Activated T-helper 2 cell treated with anti-CD3 and anti-CD28 coated beads, Interferon-gamma antibody, Interleukin-2, Interleukin-4, amounts not matched to agents 10 μg/mL and 5 μg/mL and 100 μg/mL, durations not matched to agents 14 hours and 24 hours and 36 hours (primary cell): ENCODE measurements around the gene LRP4. TPM values are rescaled to one million over a fixed set of nuclear protein-coding genes. Genes with fewer than 3 reads are reported as not detected.

Source experiments
- DNase-seq: peaks from one replicate; pipeline ENCODE4 v3.0.0; 2021; ENCODE audit warnings: low spot score
- H3K27ac Mint-ChIP-seq: one replicate; pipeline ENCODE4 v1.8.0; 2021; ENCODE audit warnings: mixed read lengths
- H3K27me3 Mint-ChIP-seq: one replicate; pipeline ENCODE4 v1.8.0; 2021; ENCODE audit warnings: low read depth, mixed read lengths
- H3K36me3 Mint-ChIP-seq: one replicate; pipeline ENCODE4 v1.8.0; 2021; ENCODE audit warnings: low read depth, mixed read lengths
- H3K4me1 Mint-ChIP-seq: one replicate; pipeline ENCODE4 v1.8.0; 2021; ENCODE audit warnings: low read depth, mixed read lengths
- H3K4me3 Mint-ChIP-seq: one replicate; pipeline ENCODE4 v1.8.0; 2021; ENCODE audit warnings: low read depth, mild to moderate bottlenecking, moderate library complexity, mixed read lengths
- H3K9me3 Mint-ChIP-seq: one replicate; pipeline ENCODE4 v1.8.0; 2021; ENCODE audit warnings: mixed read lengths
- intact Hi-C: fragments of 100-400 bp; cut with micrococcal nuclease; formaldehyde crosslinking; loops from one replicate; pipeline ENCODE4 v1.15.1; 2023
- total RNA-seq: library from RNA; stranded (reverse); gene quantifications from 2 replicates; pipeline ENCODE4 v1.2.3, GENCODE V29; 2022

LRP4 gene
- total RNA-seq, 1 donor from 2014 or later, result 0.07 TPM

DNA sequence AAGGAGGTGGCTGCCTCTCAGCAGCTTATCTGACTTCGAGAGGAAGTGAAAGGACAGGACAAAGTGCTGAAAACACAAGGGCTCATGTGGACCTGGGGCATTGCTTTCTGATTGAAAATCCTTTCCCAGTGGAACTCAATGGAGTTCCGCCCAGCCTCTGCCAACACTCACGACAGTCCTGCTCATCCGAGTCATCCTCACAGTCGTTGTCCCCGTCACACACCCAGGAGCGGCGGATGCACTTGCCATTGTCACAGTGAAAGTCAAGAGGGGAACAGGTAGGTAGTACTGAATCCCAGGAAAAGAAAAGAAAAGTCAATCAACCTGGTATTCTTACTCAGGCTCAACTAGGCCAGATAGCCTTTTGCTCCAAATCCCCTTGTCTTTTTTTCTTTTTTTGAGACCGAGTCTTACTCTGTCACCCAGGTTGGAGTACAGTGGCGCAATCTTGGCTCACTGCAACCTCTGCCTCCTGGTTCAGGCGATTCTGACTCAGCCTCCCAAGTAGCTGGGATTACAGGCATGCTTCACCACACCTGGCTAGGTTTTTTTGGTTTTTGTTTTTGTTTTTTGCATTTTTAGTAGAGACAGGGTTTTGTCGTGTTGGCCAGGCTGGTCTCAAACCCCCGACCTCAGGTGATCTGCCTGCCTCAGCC is 18.1 kb downstream of the LRP4 start:
- Mint-ChIP-seq H3K9me3 (no peaks in the 10 kb centered on the region), H3K4me1 (no peaks in the 10 kb centered on the region), H3K4me3 (no peak overlapping the region), H3K27ac (no peak overlapping the region), H3K27me3 (no peaks in the 10 kb centered on the region), H3K36me3 (no peaks in the 10 kb centered on the region)
- intact Hi-C loops, result no loop called here
- no peak for DNase-seq

DNA sequence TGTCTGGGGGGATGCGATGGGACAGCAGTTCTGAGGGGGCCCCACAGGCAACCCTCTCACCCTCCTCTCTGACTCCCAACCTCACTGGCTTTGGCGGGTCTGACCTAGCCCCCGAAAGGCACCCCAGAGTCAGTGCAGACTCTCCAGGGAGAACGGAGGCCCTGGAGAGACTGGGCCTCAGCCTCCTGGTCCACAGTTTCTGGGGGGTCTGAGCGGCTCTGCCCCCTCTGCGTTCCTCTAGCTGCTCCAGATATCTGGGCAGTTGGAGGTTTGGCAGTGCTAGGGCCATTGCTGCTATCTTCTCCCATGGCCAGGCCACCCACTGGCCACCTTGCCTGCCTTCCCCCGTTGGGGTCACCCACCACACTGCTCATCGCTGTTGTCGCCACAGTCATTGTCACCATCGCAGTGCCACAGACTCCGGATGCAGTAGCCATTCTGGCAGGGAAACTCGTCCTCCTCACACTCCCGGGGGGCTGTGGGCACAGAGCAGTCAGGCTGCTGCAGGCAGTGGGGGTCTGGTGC is 18.8 kb downstream of the LRP4 start:
- H3K27me3 Mint-ChIP-seq, result no peaks in the 10 kb centered on the region
- no peak for DNase-seq
- no peaks in the 10 kb centered on the region for H3K36me3 Mint-ChIP-seq
- H3K27ac Mint-ChIP-seq, result no peak overlapping the region
- no peak overlapping the region for H3K4me3 Mint-ChIP-seq
- H3K4me1 Mint-ChIP-seq, result no peaks in the 10 kb centered on the region
- H3K9me3 Mint-ChIP-seq, result no peaks in the 10 kb centered on the region
- intact Hi-C loops, result no loop called here

DNA sequence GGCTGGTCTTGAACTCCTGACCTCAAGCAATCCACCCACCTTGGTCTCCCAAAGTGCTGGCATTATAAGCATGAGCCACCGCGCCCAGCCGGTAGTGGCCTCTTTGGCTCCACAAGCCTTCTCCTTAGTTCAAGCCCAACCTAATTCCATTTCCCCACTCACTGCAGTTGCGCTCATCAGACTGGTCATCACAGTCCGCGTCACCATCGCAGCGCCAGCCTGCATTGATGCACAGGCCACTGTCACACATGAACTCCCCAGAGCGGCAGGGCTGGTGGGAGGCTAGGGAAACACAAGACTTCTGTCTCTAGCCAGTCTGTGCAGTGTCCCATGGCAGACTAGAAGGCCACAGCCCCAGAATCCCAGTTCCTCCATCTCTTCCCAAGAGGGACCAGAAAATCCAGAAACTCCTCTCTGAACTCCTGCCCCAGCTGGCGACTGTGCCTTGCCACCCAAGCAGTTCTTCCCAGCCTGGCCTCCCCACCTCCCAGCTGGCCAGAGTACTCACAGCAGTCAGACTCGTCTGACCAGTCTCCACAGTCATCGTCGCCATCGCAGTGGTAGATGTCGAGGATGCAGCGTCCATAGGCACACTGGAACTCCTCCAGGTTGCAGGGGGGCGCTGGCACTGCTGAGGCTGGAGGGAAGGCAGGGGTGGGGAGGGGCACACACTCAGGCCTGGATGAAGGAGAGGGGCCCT is 19.8 kb downstream of the LRP4 start:
- Mint-ChIP-seq H3K27me3 (no peaks in the 10 kb centered on the region), H3K4me3 (no peak overlapping the region), H3K27ac (no peak overlapping the region), H3K9me3 (no peaks in the 10 kb centered on the region), H3K36me3 (no peaks in the 10 kb centered on the region), H3K4me1 (no peaks in the 10 kb centered on the region)
- no peak for DNase-seq
- intact Hi-C loops, result no loop called here

DNA sequence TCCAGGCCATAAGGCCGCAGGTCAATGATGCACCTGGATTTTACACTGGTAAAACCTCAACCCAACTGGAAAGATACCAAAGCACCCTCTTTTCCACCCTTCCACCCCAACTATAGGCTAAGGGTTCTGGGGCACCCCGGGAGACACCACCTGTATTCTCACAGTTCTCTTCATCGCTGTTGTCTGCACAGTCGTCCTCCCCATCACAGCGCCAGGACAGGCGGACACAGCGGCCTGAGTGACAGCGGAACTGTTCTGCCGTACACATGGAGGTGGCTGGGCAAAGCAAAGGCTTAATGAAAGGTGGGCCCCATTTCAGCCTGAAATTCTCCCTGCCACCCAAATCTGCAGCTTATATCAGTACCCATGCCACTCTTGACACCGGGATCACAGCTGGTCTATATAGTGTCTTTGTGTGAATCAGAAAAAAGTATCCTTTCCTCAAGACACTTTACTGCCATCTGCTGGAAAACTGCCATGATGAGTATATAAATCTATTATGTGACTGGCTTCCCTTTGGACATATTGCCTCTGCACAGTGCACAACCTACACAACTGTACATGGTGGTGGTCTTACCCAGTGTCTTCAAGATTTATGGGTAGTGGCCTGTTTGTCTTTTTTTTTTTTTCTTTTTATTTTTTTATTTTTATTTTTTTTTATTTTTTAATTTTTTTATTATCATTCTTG is 21.5 kb downstream of the LRP4 start:
- H3K27me3 Mint-ChIP-seq, result no peaks in the 10 kb centered on the region
- no peaks in the 10 kb centered on the region for H3K4me1 Mint-ChIP-seq
- H3K9me3 Mint-ChIP-seq, result no peaks in the 10 kb centered on the region
- no peaks in the 10 kb centered on the region for H3K36me3 Mint-ChIP-seq
- intact Hi-C loops, result no loop called here
- H3K27ac Mint-ChIP-seq, result no peak overlapping the region
- DNase-seq, result no peak
- no peak overlapping the region for H3K4me3 Mint-ChIP-seq

DNA sequence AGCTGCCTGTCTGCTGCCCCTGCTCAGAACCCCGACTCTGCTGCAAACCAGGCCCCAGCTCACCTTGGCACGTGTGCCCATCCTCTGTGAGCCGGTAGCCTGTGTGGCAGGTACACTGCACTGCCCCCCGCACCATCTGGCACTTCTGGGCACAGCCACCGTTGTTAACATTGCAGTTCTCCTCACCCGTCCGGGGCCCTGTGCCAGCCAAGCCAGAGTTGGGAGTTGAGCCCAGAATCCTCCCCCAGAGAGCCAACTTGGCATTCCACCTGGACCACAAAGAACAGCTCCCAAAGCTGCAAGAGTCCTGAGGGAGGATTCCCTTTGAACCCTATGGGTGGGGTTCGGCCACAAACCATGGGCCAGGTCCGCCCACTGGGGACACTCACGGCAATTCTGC is 22.5 kb downstream of the LRP4 start:
- Mint-ChIP-seq H3K36me3 (no peaks in the 10 kb centered on the region), H3K4me1 (no peaks in the 10 kb centered on the region), H3K4me3 (no peak overlapping the region), H3K27me3 (no peaks in the 10 kb centered on the region), H3K9me3 (no peaks in the 10 kb centered on the region), H3K27ac (no peak overlapping the region)
- intact Hi-C loops, result no loop called here
- no peak for DNase-seq

DNA sequence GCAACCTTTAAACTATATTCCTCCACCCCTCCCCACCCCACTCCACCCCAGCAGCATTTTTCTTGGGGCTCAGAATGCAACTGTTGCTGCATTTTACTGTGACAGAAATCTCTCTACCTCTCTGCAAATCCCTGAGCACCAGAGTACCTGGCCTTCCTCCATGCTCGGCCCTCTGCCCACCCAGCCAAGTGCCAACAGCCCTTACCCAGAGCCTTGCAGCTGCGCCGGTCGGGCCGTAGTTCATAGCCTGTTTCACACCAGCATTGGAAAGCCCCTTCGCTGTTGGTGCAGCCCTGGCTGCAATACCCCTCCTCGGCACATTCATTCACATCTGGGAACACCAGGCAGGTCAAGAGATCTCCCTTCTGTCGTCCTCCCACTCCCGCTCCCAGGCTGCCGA is 23.4 kb downstream of the LRP4 start:
- H3K4me3 Mint-ChIP-seq, result no peak overlapping the region
- H3K36me3 Mint-ChIP-seq, result no peaks in the 10 kb centered on the region
- H3K9me3 Mint-ChIP-seq, result no peaks in the 10 kb centered on the region
- no peak overlapping the region for H3K27ac Mint-ChIP-seq
- no peak for DNase-seq
- intact Hi-C loops, result no loop called here
- peaks cover under 1% of the 10 kb centered on the region for H3K4me1 Mint-ChIP-seq
- H3K27me3 Mint-ChIP-seq, result no peaks in the 10 kb centered on the region

DNA sequence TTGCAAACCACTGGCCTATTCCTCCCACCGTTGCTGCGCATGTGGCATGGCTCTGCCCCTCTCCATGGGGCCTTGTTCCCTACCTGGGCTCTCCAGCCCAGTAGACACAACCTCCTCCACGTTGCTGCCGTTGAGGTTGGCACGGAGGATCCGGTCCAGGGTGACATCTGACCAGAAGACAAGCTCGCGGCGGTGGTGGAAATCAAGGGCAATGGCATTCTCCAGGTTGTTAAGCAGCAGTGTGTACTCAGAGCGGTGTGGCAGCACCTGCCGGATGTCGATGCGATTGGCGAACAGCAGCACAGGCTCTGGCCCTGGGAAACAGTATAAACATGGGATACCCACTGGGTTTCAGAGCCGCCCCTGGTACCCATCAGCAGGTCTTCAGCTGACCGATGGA is 23.8 kb downstream of the LRP4 start:
- H3K27me3 Mint-ChIP-seq, result no peaks in the 10 kb centered on the region
- intact Hi-C loops, result no loop called here
- H3K27ac Mint-ChIP-seq, result no peak overlapping the region

DNA sequence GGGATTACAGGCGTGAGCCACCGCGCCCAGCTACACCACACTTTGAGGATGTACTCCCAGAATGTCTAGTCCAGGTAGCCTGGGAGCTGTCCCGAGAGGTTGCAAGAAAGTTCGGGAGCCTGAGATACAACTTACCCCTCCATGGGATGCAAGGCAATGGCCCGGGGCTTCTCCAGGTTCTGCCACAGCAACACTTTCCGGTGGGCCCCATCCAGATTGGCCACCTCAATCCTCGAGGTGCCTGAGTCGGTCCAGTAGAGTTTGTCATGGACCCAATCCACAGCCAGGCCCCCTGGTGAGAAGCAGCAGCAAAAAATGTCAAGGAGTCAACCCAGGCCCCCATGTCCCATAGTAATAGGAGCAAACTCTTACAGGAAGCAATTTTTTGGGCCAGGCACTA is 25.5 kb downstream of the LRP4 start:
- Mint-ChIP-seq H3K27ac (no peak overlapping the region), H3K9me3 (no peaks in the 10 kb centered on the region), H3K36me3 (no peaks in the 10 kb centered on the region), H3K27me3 (no peaks in the 10 kb centered on the region), H3K4me1 (peaks cover 5% of the 10 kb centered on the region), H3K4me3 (no peak overlapping the region)
- DNase-seq, result no peak
- intact Hi-C loops, result no loop called here

More for the DNA sequence above, 23.8 kb downstream of the LRP4 start:
- H3K4me1 Mint-ChIP-seq, result peaks cover 5% of the 10 kb centered on the region
- H3K4me3 Mint-ChIP-seq, result no peak overlapping the region
- no peaks in the 10 kb centered on the region for H3K9me3 Mint-ChIP-seq
- no peak for DNase-seq
- H3K36me3 Mint-ChIP-seq, result no peaks in the 10 kb centered on the region

DNA sequence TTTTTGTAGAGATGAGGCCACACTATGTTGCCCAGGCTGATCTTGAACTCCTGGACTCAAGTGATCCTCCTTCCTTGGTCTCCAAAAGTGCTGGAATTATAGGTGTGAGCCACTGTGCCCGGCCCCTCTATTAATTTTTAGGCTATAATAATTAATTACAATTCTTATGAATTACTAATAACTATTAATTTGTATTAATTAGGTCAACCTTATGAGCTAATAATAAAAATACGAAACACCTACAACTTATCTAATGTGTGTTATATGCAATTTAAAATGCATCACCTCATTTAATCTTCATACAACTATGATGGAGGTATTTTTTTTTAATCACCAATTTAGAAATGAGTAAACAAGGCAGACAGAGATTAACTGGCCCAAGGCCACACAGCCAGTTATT is 26.2 kb downstream of the LRP4 start:
- Mint-ChIP-seq H3K27me3 (no peaks in the 10 kb centered on the region), H3K9me3 (no peaks in the 10 kb centered on the region), H3K36me3 (no peaks in the 10 kb centered on the region), H3K4me1 (peaks cover 5% of the 10 kb centered on the region), H3K4me3 (no peak overlapping the region), H3K27ac (no peak overlapping the region)
- intact Hi-C loops, result no loop called here
- no peak for DNase-seq

DNA sequence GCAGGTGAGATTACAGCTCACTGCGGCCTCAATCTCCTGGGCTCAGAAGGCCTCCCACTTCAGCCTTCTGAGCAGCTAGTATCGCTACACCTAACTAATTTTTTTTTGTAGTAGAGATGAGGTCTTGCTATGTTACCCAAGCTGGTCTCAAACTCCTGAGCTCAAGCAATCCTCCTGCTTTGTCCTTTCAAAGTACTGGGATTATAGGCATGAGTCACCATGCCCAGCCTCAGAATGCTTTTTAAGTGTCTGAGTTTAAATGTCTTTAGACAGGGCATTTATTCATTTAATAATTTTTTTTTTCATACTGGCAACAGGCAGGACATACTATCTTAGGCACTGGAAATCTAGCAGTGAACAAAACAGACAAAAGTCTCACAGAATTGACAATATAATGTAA is 27.7 kb downstream of the LRP4 start:
- Mint-ChIP-seq H3K4me3 (no peak overlapping the region), H3K36me3 (no peaks in the 10 kb centered on the region), H3K4me1 (peaks cover 5% of the 10 kb centered on the region), H3K27ac (no peak overlapping the region), H3K27me3 (peaks cover 2% of the 10 kb centered on the region), H3K9me3 (no peaks in the 10 kb centered on the region)
- intact Hi-C loops, result no loop called here
- DNase-seq, result no peak

DNA sequence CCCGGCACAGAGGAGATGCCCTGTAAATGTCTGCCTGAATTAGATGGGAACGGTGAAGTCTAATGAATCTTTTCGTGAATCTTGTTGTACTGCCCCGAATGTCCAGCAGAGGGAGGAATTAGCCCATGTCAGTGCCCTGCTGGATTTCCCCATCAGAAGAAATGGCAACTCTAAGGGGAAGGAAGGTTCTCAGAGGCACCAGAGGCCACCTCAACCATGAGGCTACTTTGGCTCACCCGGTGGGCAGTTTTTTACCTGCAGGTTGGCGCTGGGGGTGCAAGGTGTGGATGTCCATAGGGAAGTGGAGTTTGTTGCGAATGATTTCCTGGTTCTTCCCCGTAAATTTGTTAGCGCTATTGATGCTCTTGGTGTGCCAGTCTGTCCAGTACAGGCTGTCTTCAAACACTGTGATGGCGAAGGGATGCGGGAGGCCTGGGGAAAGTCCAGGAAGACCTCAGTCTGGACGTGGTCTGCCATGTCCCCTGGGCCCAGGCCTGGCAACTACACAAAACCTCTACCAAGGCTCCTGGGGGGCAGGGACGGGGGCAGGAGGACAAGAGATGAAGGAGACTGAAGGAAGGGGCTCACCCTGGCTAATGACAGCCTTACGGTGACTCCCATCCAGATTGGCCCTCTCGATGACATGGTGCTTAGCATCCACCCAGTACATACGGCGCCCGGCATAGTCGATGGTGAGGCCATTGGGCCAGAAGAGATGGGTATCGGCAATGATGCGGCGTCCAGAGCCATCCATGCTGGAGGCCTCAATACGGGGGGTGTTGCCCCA is 28.5 kb downstream of the LRP4 start:
- H3K4me3 Mint-ChIP-seq, result no peak overlapping the region
- H3K36me3 Mint-ChIP-seq, result no peaks in the 10 kb centered on the region
- peak; percentile 46 for DNase-seq
- intact Hi-C loops, result loop anchor here (1.0 kb wide), 1 partner anchor 263 kb away; no protein-coding TSS in a partner anchor
- peaks cover 5% of the 10 kb centered on the region for H3K4me1 Mint-ChIP-seq
- H3K27me3 Mint-ChIP-seq, result peaks cover 2% of the 10 kb centered on the region
- no peak overlapping the region for H3K27ac Mint-ChIP-seq
- no peaks in the 10 kb centered on the region for H3K9me3 Mint-ChIP-seq

DNA sequence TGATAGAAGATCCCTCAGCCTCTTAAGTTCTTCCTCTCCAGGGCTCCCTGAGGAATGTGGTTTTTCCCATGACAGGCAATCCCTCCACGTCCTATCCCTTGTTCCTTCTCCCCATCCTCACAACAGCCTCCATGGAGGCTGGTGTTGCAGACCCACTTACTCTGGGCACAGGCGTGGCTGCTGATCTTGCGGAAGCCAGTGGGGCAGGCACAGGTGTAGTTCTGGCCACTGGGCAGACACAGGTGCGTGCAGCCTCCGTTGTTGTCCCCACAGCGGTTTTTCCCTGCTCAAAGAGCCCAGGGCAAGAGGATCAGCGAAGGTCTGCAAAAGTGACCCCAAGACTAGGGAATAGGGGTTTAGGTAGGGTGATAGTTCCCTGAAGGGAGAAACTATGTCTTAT is 29.1 kb downstream of the LRP4 start:
- no peak for DNase-seq
- Mint-ChIP-seq H3K27me3 (peaks cover 2% of the 10 kb centered on the region), H3K4me3 (no peak overlapping the region), H3K4me1 (peaks cover 5% of the 10 kb centered on the region), H3K36me3 (no peaks in the 10 kb centered on the region), H3K9me3 (no peaks in the 10 kb centered on the region), H3K27ac (no peak overlapping the region)
- intact Hi-C loops, result loop anchor here (1.0 kb wide), 1 partner anchor 264 kb away; no protein-coding TSS in a partner anchor
